ENCODE measurements around the gene KIRREL3.
A peak's percentile ranks its signal among the peaks of the same experiment; 100 is the strongest.

The KIRREL3 gene

DNA sequence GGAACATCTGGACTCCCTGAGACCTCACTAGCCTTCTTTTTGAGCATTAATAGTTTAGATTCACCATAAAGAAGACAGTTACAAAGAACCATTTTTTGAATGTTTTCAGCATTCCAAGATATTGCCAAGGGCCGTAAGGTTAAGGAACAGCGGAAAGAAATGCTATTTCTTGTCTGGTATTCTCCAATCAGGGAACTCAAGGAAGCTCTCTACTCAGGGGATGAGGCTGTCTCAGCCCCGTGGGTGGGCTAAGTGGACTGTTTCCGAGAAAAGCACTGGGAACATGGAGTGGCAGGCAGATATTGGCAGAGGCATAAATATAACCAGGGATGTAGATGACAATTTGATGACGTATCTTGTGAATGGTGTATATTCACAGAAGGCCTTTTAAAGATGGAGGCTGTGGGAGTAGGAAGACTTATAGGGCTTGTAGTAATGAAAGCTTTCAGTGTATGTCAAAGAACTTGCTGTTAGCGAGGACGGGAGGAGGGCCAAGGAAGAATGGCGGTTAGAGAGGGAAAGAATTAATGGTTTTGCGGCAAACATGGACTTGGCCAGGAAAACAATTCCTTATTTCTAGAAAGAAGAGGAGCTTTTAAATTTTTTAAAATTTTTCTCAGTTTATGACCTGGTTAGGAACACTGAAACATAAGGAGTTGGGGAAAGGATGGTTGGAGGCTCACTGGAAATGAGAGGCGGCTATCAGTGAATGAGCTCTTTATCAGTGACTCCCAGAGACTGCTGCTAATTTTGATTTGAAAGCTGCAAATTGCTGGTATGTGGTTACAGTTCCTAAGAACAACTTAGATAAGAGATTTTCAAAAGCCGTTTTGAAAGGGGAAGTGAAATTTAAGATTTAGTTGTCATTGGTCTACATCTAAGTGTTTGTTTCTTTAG lies 580.5 kb downstream of the KIRREL3 start:
- peak; percentile 84 for DNase-seq (ENCODE audit: low spot score)
- in situ Hi-C loops (cut with MboI; ENCODE audit: low pct_unique_long_range_greater_than_20kb, low sequenced_read_pairs, unreplicated experiment): no loop called here
- TF ChIP-seq, protein P1, sequence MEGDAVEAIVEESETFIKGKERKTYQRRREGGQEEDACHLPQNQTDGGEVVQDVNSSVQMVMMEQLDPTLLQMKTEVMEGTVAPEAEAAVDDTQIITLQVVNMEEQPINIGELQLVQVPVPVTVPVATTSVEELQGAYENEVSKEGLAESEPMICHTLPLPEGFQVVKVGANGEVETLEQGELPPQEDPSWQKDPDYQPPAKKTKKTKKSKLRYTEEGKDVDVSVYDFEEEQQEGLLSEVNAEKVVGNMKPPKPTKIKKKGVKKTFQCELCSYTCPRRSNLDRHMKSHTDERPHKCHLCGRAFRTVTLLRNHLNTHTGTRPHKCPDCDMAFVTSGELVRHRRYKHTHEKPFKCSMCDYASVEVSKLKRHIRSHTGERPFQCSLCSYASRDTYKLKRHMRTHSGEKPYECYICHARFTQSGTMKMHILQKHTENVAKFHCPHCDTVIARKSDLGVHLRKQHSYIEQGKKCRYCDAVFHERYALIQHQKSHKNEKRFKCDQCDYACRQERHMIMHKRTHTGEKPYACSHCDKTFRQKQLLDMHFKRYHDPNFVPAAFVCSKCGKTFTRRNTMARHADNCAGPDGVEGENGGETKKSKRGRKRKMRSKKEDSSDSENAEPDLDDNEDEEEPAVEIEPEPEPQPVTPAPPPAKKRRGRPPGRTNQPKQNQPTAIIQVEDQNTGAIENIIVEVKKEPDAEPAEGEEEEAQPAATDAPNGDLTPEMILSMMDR (IDR thresholded peaks at IDR 0.05; ENCODE audit: extremely low read depth, insufficient read depth, missing control alignments): no peak

DNA sequence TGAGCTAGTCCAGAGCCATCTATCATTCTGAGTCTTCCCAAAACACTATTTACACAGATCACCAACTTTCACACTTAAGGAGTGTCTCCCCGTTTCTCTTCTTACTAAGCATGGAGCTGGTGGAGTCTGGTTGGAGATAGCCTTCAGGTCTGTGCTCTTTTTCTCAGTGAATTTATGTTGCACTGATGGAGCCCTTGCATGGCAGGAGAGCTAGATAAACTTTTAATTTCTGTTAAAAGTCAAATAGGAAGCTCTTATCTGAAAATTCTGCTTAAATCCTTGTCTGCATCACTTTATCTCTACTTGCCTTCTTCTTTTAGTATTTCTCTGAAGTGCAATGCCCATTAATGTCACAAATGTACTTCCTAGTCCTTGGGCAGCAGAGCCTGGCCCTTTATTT lies 581.7 kb downstream of the KIRREL3 start:
- TF ChIP-seq, protein P1 (IDR thresholded peaks at IDR 0.05; ENCODE audit: extremely low read depth, insufficient read depth, missing control alignments): no peak
- in situ Hi-C loops (cut with MboI; ENCODE audit: low pct_unique_long_range_greater_than_20kb, low sequenced_read_pairs, unreplicated experiment): no loop called here
- no peak for DNase-seq (ENCODE audit: low spot score)

DNA sequence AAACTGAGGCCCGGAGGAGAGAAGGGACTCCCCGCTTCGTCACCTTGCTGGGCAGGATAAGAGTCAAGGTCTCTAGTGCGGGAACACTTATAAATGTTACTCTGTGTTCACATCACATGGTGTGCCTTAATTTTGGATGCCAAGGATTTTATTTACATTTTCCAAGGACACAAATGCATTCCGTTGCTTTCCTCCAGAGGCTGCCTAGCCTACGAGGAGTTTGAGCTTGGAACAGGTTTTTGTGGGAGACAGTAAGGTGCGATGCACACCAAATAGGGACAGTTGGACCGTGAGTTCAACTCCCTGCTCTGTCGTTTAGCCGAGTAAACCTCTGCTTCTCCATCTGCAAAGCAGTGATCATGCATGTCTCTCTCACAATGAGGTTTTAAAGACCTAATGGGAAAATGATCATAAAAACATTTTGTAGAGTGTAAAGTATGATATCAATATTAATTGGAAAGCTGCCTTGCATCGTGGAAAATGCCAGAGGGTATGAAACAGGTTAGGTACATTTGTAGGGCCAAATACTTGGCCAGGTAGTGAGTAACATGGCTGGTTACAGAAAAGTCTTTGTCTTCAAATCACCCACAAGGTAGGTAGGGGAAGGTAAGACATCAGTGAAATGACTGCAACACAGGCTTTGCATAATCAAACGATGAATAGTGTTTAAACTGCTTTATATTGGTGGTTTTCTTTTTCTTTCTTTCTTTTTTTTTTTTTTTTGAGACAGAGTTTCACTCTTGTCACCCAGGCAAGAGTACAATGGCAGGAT lies 583.3 kb downstream of the KIRREL3 start:
- TF ChIP-seq, protein P1 (IDR thresholded peaks at IDR 0.05; ENCODE audit: extremely low read depth, insufficient read depth, missing control alignments): no peak
- no peak for DNase-seq (ENCODE audit: low spot score)
- in situ Hi-C loops (cut with MboI; ENCODE audit: low pct_unique_long_range_greater_than_20kb, low sequenced_read_pairs, unreplicated experiment): no loop called here

DNA sequence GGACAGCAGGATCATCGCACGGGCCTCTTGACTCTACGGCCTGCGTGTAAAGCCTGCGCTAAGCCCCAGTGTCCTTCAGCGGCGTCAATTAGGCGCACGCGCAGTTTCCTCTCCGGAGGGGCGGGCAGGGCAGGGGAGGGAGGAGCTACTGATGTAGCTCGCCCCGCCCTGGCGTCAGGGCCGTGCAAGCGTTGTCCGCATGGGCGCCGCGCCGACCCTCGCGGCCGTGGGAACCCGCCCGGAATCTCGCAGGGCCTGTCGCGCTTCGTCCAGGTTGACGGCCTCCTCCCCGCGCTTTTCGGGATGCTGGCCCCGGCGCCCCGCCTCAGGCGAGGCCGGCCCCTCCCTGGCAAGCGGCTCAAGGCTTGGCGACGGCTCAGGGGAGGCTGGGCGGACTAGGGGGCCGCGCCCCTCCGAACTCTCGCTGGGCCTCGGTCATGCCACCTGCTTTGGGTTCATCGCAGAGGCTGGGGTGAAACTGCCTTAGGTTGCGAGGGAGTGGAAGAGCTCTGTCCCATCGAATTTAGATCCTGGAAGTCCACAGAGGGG lies 584.0 kb downstream of the KIRREL3 start:
- DNase-seq (ENCODE audit: low spot score): peak; percentile 93
- TF ChIP-seq, protein P1 (IDR thresholded peaks at IDR 0.05; ENCODE audit: extremely low read depth, insufficient read depth, missing control alignments): no peak
- in situ Hi-C loops (cut with MboI; ENCODE audit: low pct_unique_long_range_greater_than_20kb, low sequenced_read_pairs, unreplicated experiment): no loop called here

DNA sequence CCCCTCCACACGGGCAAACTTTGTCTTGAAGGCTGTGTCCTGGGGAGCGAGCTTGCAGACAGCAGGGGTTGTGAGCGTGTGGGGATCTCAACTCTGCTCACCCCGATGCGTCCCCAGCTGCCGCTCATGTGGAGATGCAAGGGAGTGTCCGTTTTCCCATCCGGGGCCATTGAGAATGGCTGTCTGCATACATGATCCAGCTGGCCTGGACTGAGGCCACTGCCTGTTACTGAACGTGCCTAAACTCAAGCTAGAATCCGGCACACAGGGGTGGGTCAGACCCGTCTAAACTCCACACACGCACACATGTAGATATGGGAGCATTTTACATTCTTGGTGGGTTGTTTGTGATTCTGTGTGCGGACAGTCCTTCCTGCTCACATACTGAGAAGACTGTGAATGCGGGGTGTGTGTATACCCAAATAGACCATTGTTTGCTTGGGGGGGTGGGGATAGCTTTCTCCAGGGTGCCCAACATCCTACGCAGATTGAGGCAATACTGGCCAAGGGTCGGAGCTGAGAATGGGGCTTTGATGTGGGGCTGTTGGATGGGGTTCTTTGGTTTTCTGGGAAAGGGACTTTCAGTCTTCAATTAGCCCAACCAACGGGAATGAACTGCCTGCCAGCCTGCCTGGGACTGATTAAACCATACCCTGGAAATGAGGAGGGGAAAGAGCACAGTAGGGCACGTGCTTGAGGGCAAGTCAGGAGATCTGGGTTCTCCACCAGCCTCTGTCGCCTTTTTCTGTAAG lies 584.7 kb downstream of the KIRREL3 start:
- DNase-seq (ENCODE audit: low spot score): no peak
- in situ Hi-C loops (cut with MboI; ENCODE audit: low pct_unique_long_range_greater_than_20kb, low sequenced_read_pairs, unreplicated experiment): no loop called here
- TF ChIP-seq, protein P1 (IDR thresholded peaks at IDR 0.05; ENCODE audit: extremely low read depth, insufficient read depth, missing control alignments): no peak

DNA sequence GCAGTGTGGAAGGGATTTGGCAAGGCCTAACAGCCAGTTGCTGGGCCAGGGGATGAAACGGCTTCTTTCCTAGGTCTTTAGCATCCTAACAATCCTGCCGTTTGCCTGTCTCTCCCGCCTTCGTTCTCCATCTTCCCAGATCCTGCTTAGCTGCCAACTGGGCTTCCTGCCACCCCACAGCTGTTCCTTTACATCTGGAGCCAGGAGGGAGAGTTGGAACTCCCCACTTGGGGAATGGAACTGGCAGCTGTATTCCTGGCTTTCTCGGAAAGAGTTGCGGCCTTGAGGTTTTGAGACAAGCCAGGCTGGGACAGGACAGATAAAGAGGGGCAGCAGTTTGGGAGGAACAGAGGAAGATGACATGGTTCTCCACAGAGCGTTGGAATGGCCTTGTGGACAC lies 585.4 kb downstream of the KIRREL3 start:
- in situ Hi-C loops (cut with MboI; ENCODE audit: low pct_unique_long_range_greater_than_20kb, low sequenced_read_pairs, unreplicated experiment): no loop called here
- TF ChIP-seq, protein P1 (IDR thresholded peaks at IDR 0.05; ENCODE audit: extremely low read depth, insufficient read depth, missing control alignments): no peak
- no peak for DNase-seq (ENCODE audit: low spot score)

Measured in GM13977 (cell line).